Glutamatergic neuron (in vitro differentiated cells): ENCODE results near the gene CD38. TPM values are rescaled to one million over a fixed set of nuclear protein-coding genes. Genes with fewer than 3 reads are reported as not detected.

Source experiments
- DNase-seq: peaks from one replicate; pipeline ENCODE4 v3.0.0; 2022
- H3K27ac Mint-ChIP-seq: one replicate; pipeline ENCODE4 v1.8.0; 2020; ENCODE audit warnings: mild to moderate bottlenecking, mixed read lengths, inconsistent platforms; ENCODE audit not compliant: unreplicated experiment
- H3K27me3 Mint-ChIP-seq: one replicate; pipeline ENCODE4 v1.8.0; 2020; ENCODE audit warnings: mild to moderate bottlenecking, moderate library complexity, mixed read lengths, inconsistent platforms; ENCODE audit not compliant: unreplicated experiment
- H3K36me3 Mint-ChIP-seq: one replicate; pipeline ENCODE4 v1.8.0; 2020; ENCODE audit warnings: mild to moderate bottlenecking, mixed read lengths, inconsistent platforms; ENCODE audit not compliant: unreplicated experiment
- H3K4me1 Mint-ChIP-seq: one replicate; pipeline ENCODE4 v1.8.0; 2020; ENCODE audit warnings: mild to moderate bottlenecking, low read depth, mixed read lengths, inconsistent platforms; ENCODE audit not compliant: unreplicated experiment
- H3K4me3 Mint-ChIP-seq: one replicate; pipeline ENCODE4 v1.8.0; 2020; ENCODE audit warnings: mild to moderate bottlenecking, mixed read lengths, inconsistent platforms; ENCODE audit not compliant: unreplicated experiment
- H3K9me3 Mint-ChIP-seq: one replicate; pipeline ENCODE4 v1.8.0; 2020; ENCODE audit warnings: mild to moderate bottlenecking, moderate library complexity, mixed read lengths, inconsistent platforms; ENCODE audit not compliant: unreplicated experiment
- total RNA-seq: library from RNA; stranded (reverse); fragmentation: NEBNext Ultra II Directional; extraction: Animal tissue kit (Norgen Biotek cat#: 25700); gene quantifications from one replicate; pipeline ENCODE4 v1.2.1, GENCODE V29; 2021; ENCODE audit not compliant: unreplicated experiment
- TF ChIP-seq, protein P1 (sequence below): fragments of 200-600 bp; sonication (generic); IDR thresholded peaks from one replicate; pipeline ENCODE4 v1.5.0; 2021; ENCODE audit not compliant: partially characterized antibody, unreplicated experiment

CD38 gene
- total RNA-seq, 1 donor from 2014 or later = 0.37 TPM

DNA sequence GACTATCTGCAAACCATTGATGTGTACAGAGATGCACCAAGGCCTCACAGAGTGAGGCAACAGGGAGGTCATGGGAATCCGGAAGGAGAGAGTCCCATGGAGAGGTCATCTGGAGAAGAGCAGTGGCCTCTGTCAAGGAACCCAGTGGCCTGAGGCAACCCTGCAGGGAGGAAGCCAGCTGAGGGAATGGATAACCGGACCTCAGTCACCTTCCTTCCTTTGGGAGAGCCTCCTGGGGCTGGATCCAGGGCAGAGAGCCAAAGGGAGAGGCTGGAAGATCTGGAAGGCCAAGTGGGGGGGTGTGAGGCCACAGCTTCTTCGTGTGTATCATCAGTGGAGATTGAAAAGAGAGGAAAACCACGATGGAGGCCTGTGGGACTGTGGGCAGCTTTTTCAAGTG is 24.3 kb upstream of the CD38 start:
- TF ChIP-seq, protein P1, sequence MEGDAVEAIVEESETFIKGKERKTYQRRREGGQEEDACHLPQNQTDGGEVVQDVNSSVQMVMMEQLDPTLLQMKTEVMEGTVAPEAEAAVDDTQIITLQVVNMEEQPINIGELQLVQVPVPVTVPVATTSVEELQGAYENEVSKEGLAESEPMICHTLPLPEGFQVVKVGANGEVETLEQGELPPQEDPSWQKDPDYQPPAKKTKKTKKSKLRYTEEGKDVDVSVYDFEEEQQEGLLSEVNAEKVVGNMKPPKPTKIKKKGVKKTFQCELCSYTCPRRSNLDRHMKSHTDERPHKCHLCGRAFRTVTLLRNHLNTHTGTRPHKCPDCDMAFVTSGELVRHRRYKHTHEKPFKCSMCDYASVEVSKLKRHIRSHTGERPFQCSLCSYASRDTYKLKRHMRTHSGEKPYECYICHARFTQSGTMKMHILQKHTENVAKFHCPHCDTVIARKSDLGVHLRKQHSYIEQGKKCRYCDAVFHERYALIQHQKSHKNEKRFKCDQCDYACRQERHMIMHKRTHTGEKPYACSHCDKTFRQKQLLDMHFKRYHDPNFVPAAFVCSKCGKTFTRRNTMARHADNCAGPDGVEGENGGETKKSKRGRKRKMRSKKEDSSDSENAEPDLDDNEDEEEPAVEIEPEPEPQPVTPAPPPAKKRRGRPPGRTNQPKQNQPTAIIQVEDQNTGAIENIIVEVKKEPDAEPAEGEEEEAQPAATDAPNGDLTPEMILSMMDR = no peak
- Mint-ChIP-seq H3K36me3 (peaks cover 5% of the 10 kb centered on the region), H3K9me3 (peaks cover 2% of the 10 kb centered on the region), H3K4me3 (no peak overlapping the region), H3K4me1 (no peaks in the 10 kb centered on the region), H3K27ac (no peak overlapping the region), H3K27me3 (no peaks in the 10 kb centered on the region)
- no peak for DNase-seq

GRCh38 chr4:15754323-15754722 is 23.8 kb upstream of the CD38 start:
- Mint-ChIP-seq H3K9me3 (peaks cover 2% of the 10 kb centered on the region), H3K36me3 (peaks cover 5% of the 10 kb centered on the region), H3K4me3 (no peak overlapping the region), H3K4me1 (no peaks in the 10 kb centered on the region), H3K27me3 (no peaks in the 10 kb centered on the region), H3K27ac (no peak overlapping the region)
- DNase-seq = no peak
- TF ChIP-seq, protein P1 = no peak

DNA sequence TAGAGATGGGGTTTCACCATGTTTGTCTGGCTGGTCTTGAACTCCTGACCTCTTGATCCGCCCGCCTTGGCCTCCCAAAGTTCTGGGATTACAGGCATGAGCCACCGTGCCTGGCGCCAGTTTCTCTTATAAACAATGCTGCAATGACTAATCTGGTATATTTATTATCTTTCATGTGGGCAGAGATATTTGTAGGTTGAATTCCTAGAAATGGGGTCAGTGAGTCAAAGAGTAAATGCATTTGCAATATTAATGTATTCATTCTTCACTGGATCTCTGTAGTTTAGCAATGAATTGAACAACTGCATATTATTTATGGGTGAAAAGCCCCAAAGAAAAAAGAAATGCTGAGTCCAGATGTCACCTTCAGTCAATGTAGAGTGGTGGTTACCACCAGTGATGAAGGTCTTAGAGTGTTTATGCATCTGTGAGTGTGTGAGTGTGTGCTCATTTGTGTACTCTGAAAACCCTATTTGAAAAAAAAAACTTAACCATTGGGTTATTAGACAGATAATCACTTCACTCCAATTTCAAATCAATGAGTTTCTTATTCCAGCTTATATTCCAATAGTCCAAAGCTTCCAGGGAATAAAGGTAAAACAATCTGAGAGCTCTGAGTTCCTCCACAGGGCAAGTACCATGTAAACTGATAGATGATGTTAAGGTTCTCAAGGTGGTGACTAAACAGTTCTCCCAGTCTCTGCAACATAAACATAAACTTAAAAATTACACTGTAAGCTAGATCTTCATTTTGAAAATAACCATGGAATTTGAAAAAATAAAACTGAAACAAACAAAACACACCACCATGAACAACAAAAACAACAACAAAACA is 22.6 kb upstream of the CD38 start:
- peaks cover 5% of the 10 kb centered on the region for H3K36me3 Mint-ChIP-seq
- H3K4me3 Mint-ChIP-seq = no peak overlapping the region
- DNase-seq = no peak
- TF ChIP-seq, protein P1 = no peak
- H3K27ac Mint-ChIP-seq = no peak overlapping the region
- H3K27me3 Mint-ChIP-seq = no peaks in the 10 kb centered on the region
- H3K9me3 Mint-ChIP-seq = peaks cover 2% of the 10 kb centered on the region
- no peaks in the 10 kb centered on the region for H3K4me1 Mint-ChIP-seq

DNA sequence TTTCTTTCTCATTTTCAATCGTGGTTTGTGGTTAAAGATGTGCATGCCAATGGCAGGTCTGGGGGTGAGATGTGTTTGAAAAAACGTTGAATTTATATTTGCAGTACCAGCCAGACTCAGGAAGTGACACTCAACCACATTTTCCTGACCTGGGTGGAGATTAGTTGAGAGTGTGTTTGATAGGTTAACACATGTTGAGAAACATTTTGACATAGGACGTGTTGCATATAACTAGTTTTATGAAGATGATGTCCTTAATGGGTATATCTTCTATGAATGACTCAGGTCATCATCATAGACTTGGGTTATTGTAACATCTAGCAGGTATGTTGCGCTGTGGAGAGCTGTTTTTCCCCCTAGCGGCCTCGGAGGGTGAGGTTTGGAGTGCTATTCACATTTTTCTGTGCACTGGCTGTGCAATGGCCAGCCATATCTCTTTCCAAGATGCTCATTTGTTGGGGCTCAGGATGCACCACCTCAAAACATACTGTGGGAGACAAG is 21.7 kb upstream of the CD38 start:
- Mint-ChIP-seq H3K36me3 (peaks cover 5% of the 10 kb centered on the region), H3K27ac (no peak overlapping the region), H3K9me3 (peaks cover 2% of the 10 kb centered on the region), H3K4me1 (no peaks in the 10 kb centered on the region), H3K27me3 (no peaks in the 10 kb centered on the region), H3K4me3 (no peak overlapping the region)
- no peak for DNase-seq
- TF ChIP-seq, protein P1 = no peak

GRCh38 chr4:15757054-15757453 is 21.1 kb upstream of the CD38 start:
- Mint-ChIP-seq H3K27ac (no peak overlapping the region), H3K27me3 (no peaks in the 10 kb centered on the region), H3K4me3 (no peak overlapping the region), H3K36me3 (peaks cover 5% of the 10 kb centered on the region), H3K4me1 (no peaks in the 10 kb centered on the region), H3K9me3 (peaks cover 2% of the 10 kb centered on the region)
- DNase-seq = no peak
- TF ChIP-seq, protein P1 = no peak
